ENCODE measurements around the gene PLXNC1.

The PLXNC1 gene

DNA sequence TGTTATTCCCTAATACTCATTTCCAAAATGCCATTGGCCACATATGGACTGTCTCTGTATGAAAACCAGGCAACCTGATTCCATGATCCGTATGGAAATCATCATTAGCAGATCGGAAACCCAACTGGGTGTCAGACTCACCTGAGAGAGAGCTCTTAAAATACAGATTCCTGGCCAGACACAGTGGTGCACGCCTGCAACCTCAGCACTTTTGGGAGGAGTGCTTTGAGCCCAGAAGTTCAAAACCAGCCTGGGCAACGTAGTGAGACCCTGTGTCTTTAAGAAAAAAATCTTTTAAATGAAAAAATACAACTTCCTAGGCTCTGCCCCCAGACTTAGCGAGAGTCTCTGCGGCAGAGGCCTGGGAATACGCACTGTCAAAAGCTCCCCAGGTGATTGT lies 37.4 kb downstream of the PLXNC1 start:
- TF ChIP-seq, protein P1, sequence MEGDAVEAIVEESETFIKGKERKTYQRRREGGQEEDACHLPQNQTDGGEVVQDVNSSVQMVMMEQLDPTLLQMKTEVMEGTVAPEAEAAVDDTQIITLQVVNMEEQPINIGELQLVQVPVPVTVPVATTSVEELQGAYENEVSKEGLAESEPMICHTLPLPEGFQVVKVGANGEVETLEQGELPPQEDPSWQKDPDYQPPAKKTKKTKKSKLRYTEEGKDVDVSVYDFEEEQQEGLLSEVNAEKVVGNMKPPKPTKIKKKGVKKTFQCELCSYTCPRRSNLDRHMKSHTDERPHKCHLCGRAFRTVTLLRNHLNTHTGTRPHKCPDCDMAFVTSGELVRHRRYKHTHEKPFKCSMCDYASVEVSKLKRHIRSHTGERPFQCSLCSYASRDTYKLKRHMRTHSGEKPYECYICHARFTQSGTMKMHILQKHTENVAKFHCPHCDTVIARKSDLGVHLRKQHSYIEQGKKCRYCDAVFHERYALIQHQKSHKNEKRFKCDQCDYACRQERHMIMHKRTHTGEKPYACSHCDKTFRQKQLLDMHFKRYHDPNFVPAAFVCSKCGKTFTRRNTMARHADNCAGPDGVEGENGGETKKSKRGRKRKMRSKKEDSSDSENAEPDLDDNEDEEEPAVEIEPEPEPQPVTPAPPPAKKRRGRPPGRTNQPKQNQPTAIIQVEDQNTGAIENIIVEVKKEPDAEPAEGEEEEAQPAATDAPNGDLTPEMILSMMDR (IDR thresholded peaks at IDR 0.05), result no peak
- H3K27ac ChIP-seq, result no peak overlapping the region
- no peak overlapping the region for H3K4me3 ChIP-seq
- DNase-seq (ENCODE audit: low spot score), result no peak

DNA sequence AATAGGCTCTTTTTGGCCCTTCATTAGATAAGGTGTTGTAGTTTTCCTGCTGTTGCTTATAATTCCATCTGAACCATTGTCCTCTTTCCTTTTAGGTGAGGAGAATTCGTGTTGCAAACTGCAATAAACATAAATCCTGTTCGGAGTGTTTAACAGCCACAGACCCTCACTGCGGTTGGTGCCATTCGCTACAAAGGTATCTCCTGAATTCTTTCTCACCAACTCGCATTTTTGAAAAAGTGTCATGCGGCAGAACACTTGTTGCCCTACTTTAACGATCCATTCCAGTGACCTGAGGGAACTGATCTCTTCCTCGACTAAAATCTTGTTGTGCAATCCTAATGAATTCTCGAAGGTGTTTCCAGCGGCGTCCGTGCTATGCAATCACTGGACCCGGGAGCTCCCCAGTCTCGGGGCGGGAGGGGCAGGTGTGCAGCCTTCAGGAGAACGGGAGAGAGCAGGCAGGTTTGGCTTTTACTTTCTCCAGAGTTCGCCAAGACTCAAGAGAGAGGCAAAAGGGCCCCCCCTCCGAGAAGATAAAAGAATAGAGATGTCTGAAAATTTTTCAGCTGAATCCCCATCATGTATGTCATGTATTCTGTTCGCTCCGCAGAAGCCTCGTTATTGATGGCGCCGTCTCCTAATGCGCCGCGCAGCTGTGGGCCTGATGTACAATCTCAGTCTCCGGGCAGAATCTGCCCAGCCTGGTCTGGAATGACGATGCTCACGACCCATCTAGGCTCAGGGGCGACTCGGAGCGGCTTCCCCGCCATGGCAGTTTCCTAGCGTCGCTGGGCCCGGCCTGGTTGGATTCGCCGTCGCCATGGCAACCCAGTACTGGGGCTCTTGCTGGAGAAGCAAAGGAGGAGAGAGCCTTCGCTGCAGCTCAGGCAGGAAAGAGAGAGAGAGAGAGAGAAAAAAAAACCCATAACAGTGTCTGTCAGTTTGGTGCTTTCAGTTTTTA lies 38.2 kb downstream of the PLXNC1 start:
- no peak for DNase-seq (ENCODE audit: low spot score)
- TF ChIP-seq, protein P1 (IDR thresholded peaks at IDR 0.05), result no peak
- Histone ChIP-seq H3K4me3 (peak overlapping the region; percentile 46), H3K27ac (no peak overlapping the region)

DNA sequence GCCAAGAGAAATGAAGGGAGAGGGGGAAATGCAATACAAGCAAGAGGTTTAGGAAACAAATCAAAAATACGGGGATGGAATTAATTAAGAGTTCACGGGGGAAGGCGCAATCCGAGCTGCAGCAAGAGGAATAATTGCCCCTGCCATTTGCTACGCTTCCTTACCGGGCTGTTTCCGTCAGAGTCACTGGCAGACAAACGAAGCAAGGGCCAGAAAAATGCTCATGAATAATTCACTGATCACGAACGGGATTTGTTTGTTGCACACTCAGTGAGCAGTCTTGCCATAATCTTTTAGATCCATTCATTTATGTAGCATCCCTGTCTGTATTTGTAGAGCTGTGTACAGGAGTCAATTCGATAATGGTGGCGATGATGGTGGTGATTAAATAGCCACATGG lies 39.0 kb downstream of the PLXNC1 start:
- TF ChIP-seq, protein P1 (IDR thresholded peaks at IDR 0.05), result no peak
- DNase-seq (ENCODE audit: low spot score), result no peak
- no peak overlapping the region for H3K27ac ChIP-seq
- peak overlapping the region; percentile 46 for H3K4me3 ChIP-seq

DNA sequence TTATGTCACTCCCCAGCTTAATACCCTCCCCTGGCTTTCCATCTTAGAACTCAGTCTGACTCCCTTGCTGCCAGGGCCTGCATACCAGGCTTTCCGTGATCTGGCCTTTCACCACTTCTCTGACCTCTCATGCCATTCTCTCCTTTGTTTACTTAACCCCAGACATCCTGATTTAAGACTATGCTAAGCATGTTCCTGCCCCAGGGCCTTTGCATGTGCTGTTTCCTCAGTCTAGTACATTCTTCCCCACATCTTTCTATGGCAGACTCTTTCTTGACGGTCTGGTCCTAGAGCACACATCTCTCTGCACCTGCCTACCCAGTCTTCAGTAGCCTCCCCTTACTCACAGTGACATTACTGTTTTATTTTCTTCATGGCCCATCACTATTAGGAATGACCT lies 42.2 kb downstream of the PLXNC1 start:
- H3K4me3 ChIP-seq, result no peak overlapping the region
- no peak overlapping the region for H3K27ac ChIP-seq
- no peak for DNase-seq (ENCODE audit: low spot score)
- TF ChIP-seq, protein P1 (IDR thresholded peaks at IDR 0.05), result no peak

DNA sequence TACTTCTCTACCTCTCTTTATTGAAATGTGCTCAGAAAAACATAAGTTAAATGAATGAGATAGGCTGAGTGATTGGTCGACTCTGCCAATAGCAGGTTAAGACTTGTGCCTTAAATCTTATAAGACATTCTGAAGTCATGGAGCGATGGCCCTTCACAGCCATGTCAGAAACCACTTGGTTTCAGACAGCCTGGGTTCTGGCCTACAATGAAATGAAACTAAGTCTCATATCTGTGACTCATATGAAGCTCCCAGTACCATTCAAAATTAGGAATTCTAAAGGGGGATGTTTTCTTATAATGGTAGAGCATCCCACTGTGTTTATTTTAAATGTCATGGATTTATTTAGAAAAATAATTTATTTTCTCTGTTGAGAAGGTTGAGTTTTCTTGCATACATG lies 42.6 kb downstream of the PLXNC1 start:
- Histone ChIP-seq H3K27ac (no peak overlapping the region), H3K4me3 (no peak overlapping the region)
- TF ChIP-seq, protein P1 (IDR thresholded peaks at IDR 0.05), result no peak
- no peak for DNase-seq (ENCODE audit: low spot score)

DNA sequence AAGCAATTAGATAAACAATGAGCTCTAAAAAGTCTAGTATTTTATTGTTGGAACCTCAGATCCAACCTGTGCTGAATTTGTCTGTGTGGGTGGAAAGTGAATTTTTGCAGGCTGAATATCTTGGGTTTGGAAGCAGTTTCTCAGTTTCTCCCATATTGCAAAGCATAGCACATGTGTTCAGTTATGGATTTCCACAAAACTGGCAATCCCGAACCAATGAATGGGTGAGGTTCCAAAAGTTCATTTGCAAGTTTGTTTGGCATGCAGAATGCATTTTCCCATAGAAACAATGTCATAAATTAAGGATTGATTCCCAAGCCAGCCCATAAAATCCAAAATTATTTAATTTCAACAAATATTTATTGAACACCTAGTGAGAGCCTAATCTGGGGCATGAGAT lies 43.4 kb downstream of the PLXNC1 start:
- Histone ChIP-seq H3K27ac (no peak overlapping the region), H3K4me3 (no peak overlapping the region)
- no peak for DNase-seq (ENCODE audit: low spot score)
- TF ChIP-seq, protein P1 (IDR thresholded peaks at IDR 0.05), result no peak

DNA sequence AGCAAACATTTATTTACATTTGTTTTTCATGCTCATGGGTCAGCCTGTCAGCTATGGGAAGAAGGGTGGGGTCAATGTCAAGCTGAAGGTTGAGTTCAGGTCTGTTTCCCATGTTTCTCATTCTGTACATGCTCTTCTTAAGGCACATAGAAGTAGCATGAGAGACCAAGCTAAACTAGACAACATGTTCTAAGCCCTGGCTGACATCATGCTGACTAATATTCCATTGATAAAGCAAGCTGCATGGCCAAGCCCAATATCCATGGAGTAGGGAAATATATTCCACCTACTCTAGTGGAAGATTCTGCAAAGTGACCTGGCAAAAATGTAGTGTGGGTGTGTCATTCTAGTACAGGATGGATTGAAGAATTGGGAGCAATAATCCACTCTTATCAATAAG lies 44.1 kb downstream of the PLXNC1 start:
- TF ChIP-seq, protein P1 (IDR thresholded peaks at IDR 0.05), result no peak
- H3K27ac ChIP-seq, result no peak overlapping the region
- DNase-seq (ENCODE audit: low spot score), result no peak
- no peak overlapping the region for H3K4me3 ChIP-seq
